ENCODE results near the gene DNER. TPM values are rescaled to one million over a fixed set of nuclear protein-coding genes. Genes with fewer than 3 reads are reported as not detected.

DNER gene
- total RNA-seq, 1 donor from 2014 or later, result 1.6 TPM

- Histone ChIP-seq H3K36me3 (ENCODE audit: control insufficient read depth in 3 of 3, insufficient read depth in 3 of 3, low read length in 3 of 3) (no peaks in the 10 kb centered on the region), H3K4me3 (ENCODE audit: low read length in 3 of 3) (no peak overlapping the region), H3K27me3 (ENCODE audit: control insufficient read depth in 3 of 3, insufficient read depth in 3 of 3, low read length in 3 of 3) (no peaks in the 10 kb centered on the region), H3K27ac (ENCODE audit: low read depth, low read length) (peak overlapping the region; percentile 52), H3K9me3 (ENCODE audit: control insufficient read depth in 3 of 3, low read length in 3 of 3) (no peaks in the 10 kb centered on the region), H3K4me1 (ENCODE audit: control insufficient read depth in 3 of 3, insufficient read depth in 3 of 3, low read length in 3 of 3) (peaks cover 4 to 16% (median 5%) of the 10 kb centered on the region in 3 donors), H3K9ac (ENCODE audit: low read depth in 1 of 3, low read length in 3 of 3) (no peak overlapping the region)
Measured at GRCh38 chr2:229407170-229407569, 307.2 kb downstream of the DNER start.

DNA sequence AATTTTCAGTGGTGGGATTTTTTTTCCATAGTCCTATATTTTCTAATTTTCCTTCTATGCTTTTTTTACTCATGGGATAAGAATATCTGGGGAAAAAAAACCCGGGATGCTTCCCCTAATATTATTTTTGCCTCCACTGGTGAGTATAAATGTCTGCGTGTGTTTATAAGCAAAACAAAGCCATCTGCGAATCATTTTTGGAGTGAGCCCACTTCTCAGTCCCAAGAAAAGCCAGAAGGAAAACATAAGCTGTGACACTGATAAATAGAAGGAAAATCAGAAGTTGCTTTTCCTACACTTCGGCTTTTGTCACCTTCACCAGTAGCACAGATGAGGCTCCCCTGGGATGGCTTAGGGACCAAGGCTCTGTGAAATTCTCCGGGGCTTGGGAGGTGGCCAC, 308.6 kb downstream of the DNER start:
- H3K4me3 ChIP-seq (ENCODE audit: low read length in 3 of 3), result no peak overlapping the region
- H3K36me3 ChIP-seq (ENCODE audit: control insufficient read depth in 3 of 3, insufficient read depth in 3 of 3, low read length in 3 of 3), result no peaks in the 10 kb centered on the region
- H3K27ac ChIP-seq (ENCODE audit: low read depth, low read length), result no peak overlapping the region
- no peaks in the 10 kb centered on the region for H3K9me3 ChIP-seq (ENCODE audit: control insufficient read depth in 3 of 3, low read length in 3 of 3)
- no peaks in the 10 kb centered on the region for H3K27me3 ChIP-seq (ENCODE audit: control insufficient read depth in 3 of 3, insufficient read depth in 3 of 3, low read length in 3 of 3)
- no peak overlapping the region for H3K9ac ChIP-seq (ENCODE audit: low read depth in 1 of 3, low read length in 3 of 3)
- H3K4me1 ChIP-seq (ENCODE audit: control insufficient read depth in 3 of 3, insufficient read depth in 3 of 3, low read length in 3 of 3), result peaks cover 4 to 16% (median 5%) of the 10 kb centered on the region in 3 donors

GRCh38 chr2:229403296-229403695, 311.1 kb downstream of the DNER start:
- H3K27me3 ChIP-seq (ENCODE audit: control insufficient read depth in 3 of 3, insufficient read depth in 3 of 3, low read length in 3 of 3), result no peaks in the 10 kb centered on the region
- H3K9me3 ChIP-seq (ENCODE audit: control insufficient read depth in 3 of 3, low read length in 3 of 3), result no peaks in the 10 kb centered on the region
- H3K4me1 ChIP-seq (ENCODE audit: control insufficient read depth in 3 of 3, insufficient read depth in 3 of 3, low read length in 3 of 3), result peaks cover 0 to 9% (median 2%) of the 10 kb centered on the region in 3 donors
- H3K4me3 ChIP-seq (ENCODE audit: low read length in 3 of 3), result no peak overlapping the region
- no peak overlapping the region for H3K9ac ChIP-seq (ENCODE audit: low read depth in 1 of 3, low read length in 3 of 3)
- H3K36me3 ChIP-seq (ENCODE audit: control insufficient read depth in 3 of 3, insufficient read depth in 3 of 3, low read length in 3 of 3), result no peaks in the 10 kb centered on the region
- H3K27ac ChIP-seq (ENCODE audit: low read depth, low read length), result no peak overlapping the region

- Histone ChIP-seq H3K9me3 (ENCODE audit: control insufficient read depth in 3 of 3, low read length in 3 of 3) (no peaks in the 10 kb centered on the region), H3K4me3 (ENCODE audit: low read length in 3 of 3) (no peak overlapping the region), H3K4me1 (ENCODE audit: control insufficient read depth in 3 of 3, insufficient read depth in 3 of 3, low read length in 3 of 3) (no peaks in the 10 kb centered on the region), H3K9ac (ENCODE audit: low read depth in 1 of 3, low read length in 3 of 3) (no peak overlapping the region), H3K36me3 (ENCODE audit: control insufficient read depth in 3 of 3, insufficient read depth in 3 of 3, low read length in 3 of 3) (no peaks in the 10 kb centered on the region), H3K27ac (ENCODE audit: low read depth, low read length) (no peak overlapping the region), H3K27me3 (ENCODE audit: control insufficient read depth in 3 of 3, insufficient read depth in 3 of 3, low read length in 3 of 3) (no peaks in the 10 kb centered on the region)
Measured at GRCh38 chr2:229401171-229401865, 313.0 kb downstream of the DNER start.

GRCh38 chr2:229393926-229394325, 320.4 kb downstream of the DNER start:
- Histone ChIP-seq H3K4me1 (ENCODE audit: control insufficient read depth in 3 of 3, insufficient read depth in 3 of 3, low read length in 3 of 3) (no peaks in the 10 kb centered on the region), H3K4me3 (ENCODE audit: low read length in 3 of 3) (no peak overlapping the region), H3K9me3 (ENCODE audit: control insufficient read depth in 3 of 3, low read length in 3 of 3) (no peaks in the 10 kb centered on the region), H3K9ac (ENCODE audit: low read depth in 1 of 3, low read length in 3 of 3) (no peak overlapping the region), H3K36me3 (ENCODE audit: control insufficient read depth in 3 of 3, insufficient read depth in 3 of 3, low read length in 3 of 3) (no peaks in the 10 kb centered on the region), H3K27ac (ENCODE audit: low read depth, low read length) (no peak overlapping the region), H3K27me3 (ENCODE audit: control insufficient read depth in 3 of 3, insufficient read depth in 3 of 3, low read length in 3 of 3) (no peaks in the 10 kb centered on the region)

DNA sequence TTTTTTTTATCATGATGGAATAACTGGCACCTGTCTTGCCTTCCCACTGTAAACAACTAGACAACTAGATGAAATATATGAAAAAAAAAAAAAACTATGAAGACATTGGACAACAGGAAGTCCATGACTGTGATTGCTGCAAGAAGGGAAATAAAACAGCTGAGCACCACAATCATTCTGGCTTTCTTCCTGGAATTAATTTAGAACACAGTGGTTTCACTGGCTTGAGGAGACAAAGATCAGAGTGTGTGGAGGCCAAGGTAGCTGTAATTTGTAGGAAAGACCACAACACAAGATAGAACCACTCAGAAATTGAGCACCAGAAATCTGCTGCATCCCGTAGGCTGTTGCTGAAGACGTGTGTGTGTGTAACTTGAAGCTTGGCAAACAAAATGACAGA, 322.2 kb downstream of the DNER start:
- Histone ChIP-seq H3K4me1 (ENCODE audit: control insufficient read depth in 3 of 3, insufficient read depth in 3 of 3, low read length in 3 of 3) (no peaks in the 10 kb centered on the region), H3K9ac (ENCODE audit: low read depth in 1 of 3, low read length in 3 of 3) (no peak overlapping the region), H3K36me3 (ENCODE audit: control insufficient read depth in 3 of 3, insufficient read depth in 3 of 3, low read length in 3 of 3) (no peaks in the 10 kb centered on the region), H3K27me3 (ENCODE audit: control insufficient read depth in 3 of 3, insufficient read depth in 3 of 3, low read length in 3 of 3) (no peaks in the 10 kb centered on the region), H3K27ac (ENCODE audit: low read depth, low read length) (peak overlapping the region; percentile 11), H3K9me3 (ENCODE audit: control insufficient read depth in 3 of 3, low read length in 3 of 3) (no peaks in the 10 kb centered on the region), H3K4me3 (ENCODE audit: low read length in 3 of 3) (no peak overlapping the region)

DNA sequence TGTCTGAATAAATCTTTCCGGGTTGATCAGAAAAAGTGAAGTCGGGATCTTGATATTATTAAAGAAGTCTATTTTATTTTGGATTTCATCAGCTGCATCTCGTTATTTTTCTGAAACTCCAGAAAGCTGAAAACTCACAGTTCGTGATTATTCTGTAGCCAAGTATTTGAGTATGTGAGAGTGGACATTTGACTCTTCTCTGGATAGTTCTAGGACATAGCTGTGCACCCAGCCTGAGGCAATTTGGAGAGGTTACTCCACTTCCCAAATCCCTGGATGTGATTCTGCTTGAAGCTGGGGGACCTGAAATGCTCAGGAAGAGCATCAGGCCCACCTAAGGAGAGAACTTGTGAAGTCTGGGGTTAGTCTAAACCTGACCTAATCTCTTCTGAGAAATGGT, 325.6 kb downstream of the DNER start:
- Histone ChIP-seq H3K4me3 (ENCODE audit: low read length in 3 of 3) (no peak overlapping the region), H3K4me1 (ENCODE audit: control insufficient read depth in 3 of 3, insufficient read depth in 3 of 3, low read length in 3 of 3) (no peaks in the 10 kb centered on the region), H3K36me3 (ENCODE audit: control insufficient read depth in 3 of 3, insufficient read depth in 3 of 3, low read length in 3 of 3) (no peaks in the 10 kb centered on the region), H3K9ac (ENCODE audit: low read depth in 1 of 3, low read length in 3 of 3) (no peak overlapping the region), H3K9me3 (ENCODE audit: control insufficient read depth in 3 of 3, low read length in 3 of 3) (no peaks in the 10 kb centered on the region), H3K27me3 (ENCODE audit: control insufficient read depth in 3 of 3, insufficient read depth in 3 of 3, low read length in 3 of 3) (no peaks in the 10 kb centered on the region), H3K27ac (ENCODE audit: low read depth, low read length) (no peak overlapping the region)

DNA sequence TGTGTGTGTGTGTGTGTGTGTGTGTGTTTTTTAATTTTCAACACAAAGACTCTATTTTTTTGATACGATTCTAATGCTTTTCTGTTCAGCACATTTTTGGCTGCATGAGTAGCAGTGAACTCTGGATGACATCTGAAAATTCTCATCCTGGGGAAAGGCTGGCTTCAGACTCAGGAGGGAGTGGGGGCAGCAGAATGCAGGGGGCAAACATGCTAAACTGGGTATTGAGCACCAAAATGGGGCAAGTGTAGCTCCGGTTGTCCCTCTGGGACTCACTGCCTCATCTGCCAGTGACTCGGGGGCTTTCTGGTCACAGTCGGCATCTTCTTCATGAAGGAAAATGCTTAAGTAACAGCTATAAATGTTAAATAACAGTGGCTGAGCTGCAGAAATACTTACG, 326.5 kb downstream of the DNER start:
- Histone ChIP-seq H3K9me3 (ENCODE audit: control insufficient read depth in 3 of 3, low read length in 3 of 3) (no peaks in the 10 kb centered on the region), H3K27ac (ENCODE audit: low read depth, low read length) (peak overlapping the region; percentile 19), H3K9ac (ENCODE audit: low read depth in 1 of 3, low read length in 3 of 3) (no peak overlapping the region), H3K4me1 (ENCODE audit: control insufficient read depth in 3 of 3, insufficient read depth in 3 of 3, low read length in 3 of 3) (no peaks in the 10 kb centered on the region), H3K4me3 (ENCODE audit: low read length in 3 of 3) (no peak overlapping the region), H3K27me3 (ENCODE audit: control insufficient read depth in 3 of 3, insufficient read depth in 3 of 3, low read length in 3 of 3) (no peaks in the 10 kb centered on the region), H3K36me3 (ENCODE audit: control insufficient read depth in 3 of 3, insufficient read depth in 3 of 3, low read length in 3 of 3) (no peaks in the 10 kb centered on the region)

GRCh38 chr2:229380101-229380625, 334.2 kb downstream of the DNER start:
- Histone ChIP-seq H3K27ac (ENCODE audit: low read depth, low read length) (no peak overlapping the region), H3K4me1 (ENCODE audit: control insufficient read depth in 3 of 3, insufficient read depth in 3 of 3, low read length in 3 of 3) (no peaks in the 10 kb centered on the region), H3K9me3 (ENCODE audit: control insufficient read depth in 3 of 3, low read length in 3 of 3) (no peaks in the 10 kb centered on the region), H3K4me3 (ENCODE audit: low read length in 3 of 3) (no peak overlapping the region), H3K27me3 (ENCODE audit: control insufficient read depth in 3 of 3, insufficient read depth in 3 of 3, low read length in 3 of 3) (no peaks in the 10 kb centered on the region), H3K9ac (ENCODE audit: low read depth in 1 of 3, low read length in 3 of 3) (no peak overlapping the region), H3K36me3 (ENCODE audit: control insufficient read depth in 3 of 3, insufficient read depth in 3 of 3, low read length in 3 of 3) (no peaks in the 10 kb centered on the region)

- Histone ChIP-seq H3K4me1 (ENCODE audit: control insufficient read depth in 3 of 3, insufficient read depth in 3 of 3, low read length in 3 of 3) (no peaks in the 10 kb centered on the region), H3K36me3 (ENCODE audit: control insufficient read depth in 3 of 3, insufficient read depth in 3 of 3, low read length in 3 of 3) (no peaks in the 10 kb centered on the region), H3K9me3 (ENCODE audit: control insufficient read depth in 3 of 3, low read length in 3 of 3) (no peaks in the 10 kb centered on the region), H3K27ac (ENCODE audit: low read depth, low read length) (no peak overlapping the region), H3K9ac (ENCODE audit: low read depth in 1 of 3, low read length in 3 of 3) (no peak overlapping the region), H3K4me3 (ENCODE audit: low read length in 3 of 3) (no peak overlapping the region), H3K27me3 (ENCODE audit: control insufficient read depth in 3 of 3, insufficient read depth in 3 of 3, low read length in 3 of 3) (no peaks in the 10 kb centered on the region)
Measured at GRCh38 chr2:229378386-229378785, 336.0 kb downstream of the DNER start.

Measured in skeletal muscle tissue (tissue), 4 donors.